BJ (cell line): ENCODE results near the gene MRPL52. TPM values are rescaled to one million over a fixed set of nuclear protein-coding genes. Genes with fewer than 3 reads are reported as not detected.

Experiments used
- CTCF ChIA-PET: fragments of 350-600 bp; formaldehyde crosslinking; extraction: SDS; loops from one replicate; lab custom pipeline; 2021; ENCODE audit warnings: antibody characterized with exemption, inconsistent platforms; lab: Yijun Ruan, JAX
- POLR2A ChIA-PET: fragments of 300-600 bp; sonication (Branson Sonifier 250); formaldehyde crosslinking; extraction: SDS; loops from one replicate; lab custom pipeline; 2021; ENCODE audit warnings: antibody characterized with exemption; lab: Charles Lee
- DNase-seq: peaks from one replicate; pipeline ENCODE4 v3.0.0-alpha.2; 2011; ENCODE audit warnings: low read depth
- H3K27me3 ChIP-seq: 2 replicates; pipeline ENCODE4 v1.6.0; 2011; ENCODE audit warnings: low read length; ENCODE audit not compliant: control insufficient read depth, insufficient read depth
- H3K36me3 ChIP-seq: 2 replicates; pipeline ENCODE4 v1.5.1; 2011; ENCODE audit warnings: low read length; ENCODE audit not compliant: control insufficient read depth, insufficient read depth
- H3K4me3 ChIP-seq: 2 replicates; pipeline ENCODE4 v1.5.1; 2011; ENCODE audit warnings: low read depth, mild to moderate bottlenecking, control low read depth, low read length
- CTCF ChIP-seq: IDR thresholded peaks from 2 replicates; pipeline ENCODE4 v1.5.1; 2011; ENCODE audit warnings: low read depth, mild to moderate bottlenecking, control low read depth, inconsistent platforms, low read length, moderate library complexity; ENCODE audit not compliant: insufficient read depth
- polyA plus RNA-seq: library from polyadenylated mRNA; depleted of rRNA; stranded (reverse); fragments of >200 nt; gene quantifications from 2 replicates; pipeline ENCODE4 v1.2.3, GENCODE V29; 2011; rRNA removed
- small RNA-seq: library from RNA; depleted of rRNA; stranded (forward); fragments of <200 nt; gene quantifications from one replicate; pipeline ENCODE3, GENCODE V24; 2012; ENCODE audit warnings: low replicate concordance, low read depth; ENCODE audit not compliant: insufficient read length

MRPL52 gene
- polyA plus RNA-seq, 1 experiment: 66.7 TPM

DNA sequence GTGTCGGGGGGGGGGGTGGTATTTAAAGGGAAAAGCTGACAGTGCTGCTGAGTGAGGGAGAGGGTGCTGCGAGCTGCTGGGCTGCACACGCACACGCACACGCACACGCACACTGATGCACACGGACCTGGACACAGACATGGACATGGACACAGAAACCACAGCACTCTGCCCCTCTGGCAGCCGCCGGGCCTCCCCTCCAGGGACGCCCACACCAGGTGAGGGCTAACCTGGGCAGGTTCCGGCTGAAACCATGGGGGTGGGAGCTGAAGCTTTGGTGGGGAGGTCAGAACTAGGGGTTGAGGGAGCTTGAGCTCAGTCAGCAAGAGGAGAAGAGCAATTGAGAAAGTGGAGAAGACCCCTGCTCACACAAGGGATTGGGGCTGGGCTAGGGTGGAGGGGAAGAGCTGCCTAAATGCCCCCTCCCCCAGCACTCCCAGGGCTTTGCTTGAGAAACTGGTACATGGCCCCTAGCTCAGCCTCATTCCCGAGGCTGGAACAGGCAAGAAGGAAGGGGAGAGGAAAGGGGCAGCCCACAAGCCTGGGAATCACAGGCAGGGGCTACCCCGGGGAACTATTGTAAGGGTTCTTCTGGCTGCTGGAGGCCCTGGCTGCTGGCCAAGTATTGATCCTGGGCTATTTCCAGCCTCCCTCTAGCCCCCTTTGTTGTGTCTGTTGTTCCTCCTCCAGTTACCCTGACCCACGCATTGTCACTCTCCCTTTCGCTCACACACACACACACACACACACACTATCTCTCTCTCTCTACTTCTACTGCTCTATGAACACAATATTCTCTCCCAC, 53.7 kb downstream of the MRPL52 start, which contains the start of gene REM2:
Gene REM2 (plus strand): TSS at position 50 of the 804 bp plus-strand sequence. CDS start 66 bp downstream, at position 116.
- no peak for DNase-seq
- Histone ChIP-seq H3K27me3 (no peaks in the 10 kb centered on the region), H3K36me3 (peaks cover 9% of the 10 kb centered on the region), H3K4me3 (no peak within 1 kb of the TSS)
- POLR2A ChIA-PET: no interaction called here
- CTCF ChIA-PET: interaction anchor here (0.7 to 6.9 kb wide), 7 partner anchors 10 to 327 kb away, joined by 3 to 76 read pairs (median 6); partner anchors contain the start of genes DAD1 and LRP10
- no peak for TF ChIP-seq CTCF

- no peak for TF ChIP-seq CTCF
- ChIA-PET CTCF (interaction anchor here (1.0 to 6.9 kb wide), 4 partner anchors 12 to 23 kb away, joined by 4 to 76 read pairs (median 14); partner anchors contain the start of gene LRP10), POLR2A (interaction anchor here (0.6 kb wide), 1 partner anchor 77 kb away, joined by 3 read pairs; no protein-coding TSS in a partner anchor)
- Histone ChIP-seq H3K4me3 (no peak overlapping the region), H3K27me3 (no peaks in the 10 kb centered on the region), H3K36me3 (peaks cover 2% of the 10 kb centered on the region; the same call in 1 of the 2 replicates)
- no peak for DNase-seq
These were observed 54.5 kb downstream of the MRPL52 start for GRCh38 chr14:22884076-22884737.

Small RNA genes lying within 50 kb of the gene (small RNA-seq; reads per million reads assigned to genes)
- not detected for gene RF00019

Other genes with a start within 250 kb of the MRPL52 start
- gene DAD1, start 240.7 kb upstream of the MRPL52 start, polyA plus RNA-seq: 383 and 576 TPM in 2 replicates
- gene ABHD4, start 231.6 kb upstream of the MRPL52 start, polyA plus RNA-seq: 77.2 and 115 TPM in 2 replicates
- not detected in 2 replicates for gene OR6J1, start 185.5 kb upstream of the MRPL52 start, polyA plus RNA-seq
- 157 and 191 TPM in 2 replicates for gene OXA1L, start 63.2 kb upstream of the MRPL52 start, polyA plus RNA-seq
- gene SLC7A7, start 14.5 kb upstream of the MRPL52 start, polyA plus RNA-seq: 7.5 and 9.4 TPM in 2 replicates
- gene MMP14, start 6.7 kb downstream of the MRPL52 start, polyA plus RNA-seq: 327 and 592 TPM in 2 replicates
- 124 and 308 TPM in 2 replicates for gene LRP10, start 41.9 kb downstream of the MRPL52 start, polyA plus RNA-seq
- gene REM2, start 53.3 kb downstream of the MRPL52 start, polyA plus RNA-seq: 0.05 and 0.10 TPM in 2 replicates
- 54.1 and 60.9 TPM in 2 replicates for gene RBM23, start 89.3 kb downstream of the MRPL52 start, polyA plus RNA-seq
- gene PRMT5, start 99.5 kb downstream of the MRPL52 start, polyA plus RNA-seq: 128 and 152 TPM in 2 replicates
- gene HAUS4, start 127.2 kb downstream of the MRPL52 start, polyA plus RNA-seq: 23.5 and 26.4 TPM in 2 replicates
- gene AJUBA, start 152.7 kb downstream of the MRPL52 start, polyA plus RNA-seq: 94.7 and 109 TPM in 2 replicates
- gene C14orf93, start 180.3 kb downstream of the MRPL52 start, polyA plus RNA-seq: 9.1 and 14.7 TPM in 2 replicates
- gene PSMB5, start 205.0 kb downstream of the MRPL52 start, polyA plus RNA-seq: 257 and 304 TPM in 2 replicates
- not detected in 2 replicates for gene PSMB11, start 212.3 kb downstream of the MRPL52 start, polyA plus RNA-seq
- gene CDH24, start 227.6 kb downstream of the MRPL52 start, polyA plus RNA-seq: 9.0 and 14.8 TPM in 2 replicates